SK-N-SH treated with all-trans-retinoic acid at 6 μM for 48 hours (cell line): ENCODE data around the gene MRGPRX2.

Experiments used
- ATAC-seq: fragments of 200-7000 bp; cut with Tn5 transposase; 3 replicates; pipeline ENCODE4 v1.9.1; 2020; ENCODE audit warnings: mild to moderate bottlenecking, moderate library complexity
- ARNTL ChIP-seq: fragments of 450-650 bp; formaldehyde crosslinking; IDR thresholded peaks from 2 replicates; pipeline ENCODE4 v1.5.0; 2020; ENCODE audit warnings: low read depth, mild to moderate bottlenecking, moderate library complexity, borderline replicate concordance
- BACH2 ChIP-seq: fragments of 250-450 bp; sonication (Bioruptor Pico); IDR thresholded peaks from 2 replicates; pipeline ENCODE4 v1.9.0; 2021; ENCODE audit warnings: mild to moderate bottlenecking, borderline replicate concordance
- CREB5 ChIP-seq: fragments of 250-450 bp; sonication (Bioruptor Pico); IDR thresholded peaks from 2 replicates; pipeline ENCODE4 v1.5.1; 2020; ENCODE audit warnings: low read depth, mild to moderate bottlenecking, moderate library complexity
- CSDC2 ChIP-seq: fragments of 250-450 bp; sonication (Bioruptor Pico); IDR thresholded peaks from 2 replicates; pipeline ENCODE4 v1.5.0; 2020; ENCODE audit warnings: mild to moderate bottlenecking, moderate library complexity
- ESRRG ChIP-seq: fragments of 250-450 bp; sonication (Bioruptor Pico); IDR thresholded peaks from 2 replicates; pipeline ENCODE4 v1.6.1; 2021; ENCODE audit warnings: mild to moderate bottlenecking
- GLIS3 ChIP-seq: fragments of 250-450 bp; sonication (Bioruptor Pico); IDR thresholded peaks from 2 replicates; pipeline ENCODE4 v1.5.0; 2020; ENCODE audit warnings: mild to moderate bottlenecking, moderate library complexity
- ISL1 ChIP-seq: fragments of 250-450 bp; sonication (Bioruptor Pico); IDR thresholded peaks from 2 replicates; pipeline ENCODE4 v2.1.2; 2022; ENCODE audit warnings: mild to moderate bottlenecking, moderate library complexity
- PATZ1 ChIP-seq: fragments of 250-450 bp; sonication (Bioruptor Pico); IDR thresholded peaks from 2 replicates; pipeline ENCODE4 v1.8.0; 2020; ENCODE audit warnings: mild to moderate bottlenecking, moderate library complexity, borderline replicate concordance
- PPARA ChIP-seq: fragments of 250-450 bp; sonication (Bioruptor Pico); IDR thresholded peaks from 2 replicates; pipeline ENCODE4 v1.5.0; 2020; ENCODE audit warnings: mild to moderate bottlenecking, borderline replicate concordance
- TCF4 ChIP-seq: fragments of 250-450 bp; sonication (Bioruptor Pico); IDR thresholded peaks from 2 replicates; pipeline ENCODE4 v1.8.0; 2021; ENCODE audit warnings: mild to moderate bottlenecking, moderate library complexity, borderline replicate concordance
- TOX ChIP-seq: fragments of 250-450 bp; sonication (Bioruptor Pico); IDR thresholded peaks from 2 replicates; pipeline ENCODE4 v1.8.0; 2021; ENCODE audit warnings: mild to moderate bottlenecking, moderate library complexity, borderline replicate concordance
- TSHZ2 ChIP-seq: fragments of 250-450 bp; sonication (Bioruptor Pico); IDR thresholded peaks from 2 replicates; pipeline ENCODE4 v1.5.0; 2020; ENCODE audit warnings: mild to moderate bottlenecking, moderate library complexity
- ZFP3 ChIP-seq: fragments of 250-450 bp; sonication (Bioruptor Pico); IDR thresholded peaks from 2 replicates; pipeline ENCODE4 v1.5.0; 2020; ENCODE audit warnings: mild to moderate bottlenecking, moderate library complexity
- ZFP30 ChIP-seq: fragments of 450-650 bp; formaldehyde crosslinking; IDR thresholded peaks from 2 replicates; pipeline ENCODE4 v1.5.0; 2022; ENCODE audit warnings: mild to moderate bottlenecking, moderate library complexity
- ZNF70 ChIP-seq: fragments of 450-650 bp; formaldehyde crosslinking; IDR thresholded peaks from 2 replicates; pipeline ENCODE4 v1.5.0; 2020; ENCODE audit warnings: mild to moderate bottlenecking, moderate library complexity
- TF ChIP-seq, protein P1 (sequence below): fragments of 250-450 bp; sonication (Bioruptor Pico); IDR thresholded peaks from 2 replicates; pipeline ENCODE4 v1.8.0; 2021; ENCODE audit warnings: low read depth, mild to moderate bottlenecking, moderate library complexity, borderline replicate concordance
- TF ChIP-seq, protein P2 (sequence below): fragments of 250-450 bp; sonication (Bioruptor Pico); IDR thresholded peaks from 2 replicates; pipeline ENCODE4 v1.5.1; 2021; ENCODE audit warnings: mild to moderate bottlenecking, moderate library complexity

Gene MRGPRX2

DNA sequence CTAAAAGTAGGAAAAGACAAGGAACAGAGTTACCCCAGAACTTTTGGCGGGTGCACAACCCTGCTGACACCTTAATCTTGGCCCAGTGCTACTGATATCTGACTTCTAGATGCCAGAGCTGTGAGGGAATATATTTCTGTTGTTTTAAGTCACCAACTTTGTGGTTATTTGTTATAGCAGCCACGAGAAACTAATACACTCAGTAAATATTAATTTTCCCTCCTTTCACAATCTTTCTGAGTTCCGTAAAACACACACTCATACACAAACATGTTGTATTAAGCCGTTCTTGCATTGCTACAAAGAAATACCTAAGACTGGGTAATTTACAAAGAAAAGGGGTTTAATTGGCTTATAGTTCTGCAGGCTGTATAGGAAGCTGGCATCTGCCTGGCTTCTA lies 40.4 kb upstream of the MRGPRX2 start (continued):
- TF ChIP-seq PATZ1 (CRISPR knock-in tag): no peak

GRCh38 chr11:19099093-19099492 lies 38.6 kb upstream of the MRGPRX2 start:
- no peak for ATAC-seq
- TF ChIP-seq, protein P1, sequence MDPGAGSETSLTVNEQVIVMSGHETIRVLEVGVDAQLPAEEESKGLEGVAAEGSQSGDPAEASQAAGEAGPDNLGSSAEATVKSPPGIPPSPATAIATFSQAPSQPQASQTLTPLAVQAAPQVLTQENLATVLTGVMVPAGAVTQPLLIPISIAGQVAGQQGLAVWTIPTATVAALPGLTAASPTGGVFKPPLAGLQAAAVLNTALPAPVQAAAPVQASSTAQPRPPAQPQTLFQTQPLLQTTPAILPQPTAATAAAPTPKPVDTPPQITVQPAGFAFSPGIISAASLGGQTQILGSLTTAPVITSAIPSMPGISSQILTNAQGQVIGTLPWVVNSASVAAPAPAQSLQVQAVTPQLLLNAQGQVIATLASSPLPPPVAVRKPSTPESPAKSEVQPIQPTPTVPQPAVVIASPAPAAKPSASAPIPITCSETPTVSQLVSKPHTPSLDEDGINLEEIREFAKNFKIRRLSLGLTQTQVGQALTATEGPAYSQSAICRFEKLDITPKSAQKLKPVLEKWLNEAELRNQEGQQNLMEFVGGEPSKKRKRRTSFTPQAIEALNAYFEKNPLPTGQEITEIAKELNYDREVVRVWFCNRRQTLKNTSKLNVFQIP (CRISPR knock-in tag): no peak
- TF ChIP-seq ZNF70 (CRISPR knock-in tag): no peak
- no peak for TF ChIP-seq ISL1 (CRISPR knock-in tag)
- TF ChIP-seq ZFP30 (CRISPR knock-in tag): no peak
- no peak for TF ChIP-seq ARNTL (CRISPR knock-in tag)
- no peak for TF ChIP-seq TCF4 (CRISPR knock-in tag)
- TF ChIP-seq ESRRG: no peak
- TF ChIP-seq BACH2: no peak
- no peak for TF ChIP-seq CSDC2 (CRISPR knock-in tag)
- TF ChIP-seq, protein P2, sequence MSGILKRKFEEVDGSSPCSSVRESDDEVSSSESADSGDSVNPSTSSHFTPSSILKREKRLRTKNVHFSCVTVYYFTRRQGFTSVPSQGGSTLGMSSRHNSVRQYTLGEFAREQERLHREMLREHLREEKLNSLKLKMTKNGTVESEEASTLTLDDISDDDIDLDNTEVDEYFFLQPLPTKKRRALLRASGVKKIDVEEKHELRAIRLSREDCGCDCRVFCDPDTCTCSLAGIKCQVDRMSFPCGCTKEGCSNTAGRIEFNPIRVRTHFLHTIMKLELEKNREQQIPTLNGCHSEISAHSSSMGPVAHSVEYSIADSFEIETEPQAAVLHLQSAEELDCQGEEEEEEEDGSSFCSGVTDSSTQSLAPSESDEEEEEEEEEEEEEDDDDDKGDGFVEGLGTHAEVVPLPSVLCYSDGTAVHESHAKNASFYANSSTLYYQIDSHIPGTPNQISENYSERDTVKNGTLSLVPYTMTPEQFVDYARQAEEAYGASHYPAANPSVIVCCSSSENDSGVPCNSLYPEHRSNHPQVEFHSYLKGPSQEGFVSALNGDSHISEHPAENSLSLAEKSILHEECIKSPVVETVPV (CRISPR knock-in tag): no peak
- TF ChIP-seq ZFP3 (CRISPR knock-in tag): no peak
- TF ChIP-seq CREB5 (CRISPR knock-in tag): no peak
- no peak for TF ChIP-seq TSHZ2 (CRISPR knock-in tag)
- TF ChIP-seq PPARA: no peak
- no peak for TF ChIP-seq GLIS3 (CRISPR knock-in tag)

GRCh38 chr11:19094859-19095258 lies 34.3 kb upstream of the MRGPRX2 start:
- ATAC-seq: no peak
- TF ChIP-seq PATZ1 (CRISPR knock-in tag): no peak
- TF ChIP-seq ESRRG: no peak
- TF ChIP-seq TSHZ2 (CRISPR knock-in tag): no peak
- no peak for TF ChIP-seq TCF4 (CRISPR knock-in tag)
- TF ChIP-seq TOX: no peak
- TF ChIP-seq GLIS3 (CRISPR knock-in tag): no peak
- TF ChIP-seq, protein P2 (CRISPR knock-in tag): no peak
